ENCODE results near the gene TSN. TPM values are rescaled to one million over a fixed set of nuclear protein-coding genes. Genes with fewer than 3 reads are reported as not detected.

The TSN gene
- total and polyA plus RNA-seq, 2 donors (not counting 1 experiment from before 2014, with no cell fraction given): 40.0 to 50.4 TPM

- Histone ChIP-seq H3K36me3 (ENCODE audit: control insufficient read depth, insufficient read depth, low read length) (no peaks in the 10 kb centered on the region), H3K4me1 (ENCODE audit: control insufficient read depth, extremely low read depth, insufficient read depth, low read length) (no peaks in the 10 kb centered on the region), H4K20me1 (ENCODE audit: control insufficient read depth, extremely low read depth, insufficient read depth, low read length) (no peaks in the 10 kb centered on the region), H2AFZ (ENCODE audit: low read length) (no peak overlapping the region), H3K27me3 (ENCODE audit: control insufficient read depth, insufficient read depth, low read length) (peaks cover 4% of the 10 kb centered on the region), H3K79me2 (ENCODE audit: control insufficient read depth, insufficient read depth, low read length) (no peaks in the 10 kb centered on the region), H3K27ac (ENCODE audit: insufficient read depth, low read length) (no peak overlapping the region), H3K9me3 (ENCODE audit: control insufficient read depth, insufficient read depth, low read depth, low read length) (no peaks in the 10 kb centered on the region), H3K4me3 (replicated peaks in 1 of 4; ENCODE audit: control extremely low read depth in 1 of 4, insufficient read depth in 1 of 4, low read depth in 3 of 4, low read length in 4 of 4) (no peak overlapping the region), H3K4me2 (ENCODE audit: extremely low read depth, insufficient read depth, low read length) (no peak overlapping the region), H3K9ac (ENCODE audit: insufficient read depth, low read length) (no peak overlapping the region)
- peak; percentile 16 to 79 for DNase-seq (ENCODE audit: low read depth in 2 of 2)
- TF ChIP-seq EZH2 (IDR thresholded peaks at IDR 0.05; ENCODE audit: low read length, missing control alignments): no peak
- no peak for TF ChIP-seq CTCF (conservative IDR thresholded peaks at IDR 0.05 in 1 of 2, IDR thresholded peaks at IDR 0.05 in 1 of 2; ENCODE audit: low read depth in 1 of 2, low read length in 2 of 2)
Measured at GRCh38 chr2:121777699-121778058, 22.2 kb downstream of the TSN start.

DNA sequence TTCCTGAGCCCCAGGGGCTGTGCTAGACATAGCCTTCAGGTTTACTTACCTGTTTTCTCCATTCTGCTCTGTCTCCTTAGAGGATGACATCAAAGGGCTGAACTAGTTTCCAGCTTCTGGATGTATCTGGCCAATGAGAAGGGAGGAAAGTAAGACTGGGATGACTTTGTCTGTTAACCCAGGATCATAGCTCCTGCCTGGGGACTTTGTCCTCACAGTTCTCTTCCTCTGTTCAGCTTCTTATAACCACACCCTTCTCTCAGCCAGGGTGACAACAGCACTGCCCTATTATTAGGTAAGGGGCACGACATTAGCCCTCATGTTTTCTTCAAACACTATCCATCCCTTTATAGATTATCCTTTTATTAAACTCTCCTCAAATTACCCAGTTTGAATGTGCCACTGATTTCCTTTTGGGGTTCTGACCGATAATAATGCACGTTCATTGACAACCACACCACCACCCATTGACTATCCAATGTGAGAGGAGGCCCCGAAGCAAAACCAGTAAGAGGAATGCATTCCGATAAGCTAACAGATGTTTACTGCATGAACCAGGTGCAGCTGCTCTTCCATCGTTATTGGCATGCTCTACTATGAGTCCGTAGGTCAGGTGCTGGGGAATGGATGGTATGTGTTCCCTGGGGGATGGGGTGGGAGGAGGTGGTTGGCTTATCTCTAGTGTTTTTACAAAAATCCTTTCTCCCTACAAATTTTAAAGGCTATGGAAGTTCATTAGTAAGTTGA lies 23.5 kb downstream of the TSN start:
- H2AFZ ChIP-seq (ENCODE audit: low read length): no peak overlapping the region
- H3K9ac ChIP-seq (ENCODE audit: insufficient read depth, low read length): no peak overlapping the region
- no peaks in the 10 kb centered on the region for H3K9me3 ChIP-seq (ENCODE audit: control insufficient read depth, insufficient read depth, low read depth, low read length)
- no peak overlapping the region for H3K27ac ChIP-seq (ENCODE audit: insufficient read depth, low read length)
- H4K20me1 ChIP-seq (ENCODE audit: control insufficient read depth, extremely low read depth, insufficient read depth, low read length): no peaks in the 10 kb centered on the region
- DNase-seq (ENCODE audit: low read depth in 2 of 2): peak in 1 of 2 donors; percentile 31
- H3K4me2 ChIP-seq (ENCODE audit: extremely low read depth, insufficient read depth, low read length): no peak overlapping the region
- H3K27me3 ChIP-seq (ENCODE audit: control insufficient read depth, insufficient read depth, low read length): peaks cover 4% of the 10 kb centered on the region
- H3K36me3 ChIP-seq (ENCODE audit: control insufficient read depth, insufficient read depth, low read length): no peaks in the 10 kb centered on the region
- H3K4me3 ChIP-seq (replicated peaks in 1 of 4; ENCODE audit: control extremely low read depth in 1 of 4, insufficient read depth in 1 of 4, low read depth in 3 of 4, low read length in 4 of 4): no peak overlapping the region
- TF ChIP-seq CTCF (conservative IDR thresholded peaks at IDR 0.05 in 1 of 2, IDR thresholded peaks at IDR 0.05 in 1 of 2; ENCODE audit: low read depth in 1 of 2, low read length in 2 of 2) (no peak), EZH2 (IDR thresholded peaks at IDR 0.05; ENCODE audit: low read length, missing control alignments) (no peak)
- no peaks in the 10 kb centered on the region for H3K79me2 ChIP-seq (ENCODE audit: control insufficient read depth, insufficient read depth, low read length)
- no peaks in the 10 kb centered on the region for H3K4me1 ChIP-seq (ENCODE audit: control insufficient read depth, extremely low read depth, insufficient read depth, low read length)

- Histone ChIP-seq H3K4me2 (ENCODE audit: extremely low read depth, insufficient read depth, low read length) (no peak overlapping the region), H3K36me3 (ENCODE audit: control insufficient read depth, insufficient read depth, low read length) (no peaks in the 10 kb centered on the region), H4K20me1 (ENCODE audit: control insufficient read depth, extremely low read depth, insufficient read depth, low read length) (no peaks in the 10 kb centered on the region), H3K9ac (ENCODE audit: insufficient read depth, low read length) (no peak overlapping the region), H3K9me3 (ENCODE audit: control insufficient read depth, insufficient read depth, low read depth, low read length) (no peaks in the 10 kb centered on the region), H3K27me3 (ENCODE audit: control insufficient read depth, insufficient read depth, low read length) (peaks cover 6% of the 10 kb centered on the region), H3K4me1 (ENCODE audit: control insufficient read depth, extremely low read depth, insufficient read depth, low read length) (no peaks in the 10 kb centered on the region), H2AFZ (ENCODE audit: low read length) (no peak overlapping the region), H3K79me2 (ENCODE audit: control insufficient read depth, insufficient read depth, low read length) (no peaks in the 10 kb centered on the region), H3K27ac (ENCODE audit: insufficient read depth, low read length) (no peak overlapping the region), H3K4me3 (replicated peaks in 1 of 4; ENCODE audit: control extremely low read depth in 1 of 4, insufficient read depth in 1 of 4, low read depth in 3 of 4, low read length in 4 of 4) (no peak overlapping the region)
- no peak for TF ChIP-seq CTCF (conservative IDR thresholded peaks at IDR 0.05 in 1 of 2, IDR thresholded peaks at IDR 0.05 in 1 of 2; ENCODE audit: low read depth in 1 of 2, low read length in 2 of 2)
- TF ChIP-seq EZH2 (IDR thresholded peaks at IDR 0.05; ENCODE audit: low read length, missing control alignments): no peak
- no peak for DNase-seq (ENCODE audit: low read depth in 2 of 2)
Measured at GRCh38 chr2:121783180-121783579, 27.7 kb downstream of the TSN start.
